Amygdala (tissue), 56 donors: ENCODE data around the gene DCDC1.
"Not testable (repeated sequence)": the region's sequence is repeated elsewhere in the genome, so short reads cannot be mapped to it uniquely, and the experiment has no call there.

ENCODE experiments used
- DNase-seq, 56 donors: peaks; one replicate each; lab custom pipeline; 2025; lab: John Stamatoyannopoulos, UW

Gene DCDC1

GRCh38 chr11:31337806-31338205 is 31.7 kb downstream of the DCDC1 start:
- DNase-seq: no peak

- no peak for DNase-seq
Observed at GRCh38 chr11:31328697-31329096, 40.8 kb downstream of the DCDC1 start.

GRCh38 chr11:31327417-31327816 is 42.1 kb downstream of the DCDC1 start:
- DNase-seq: no peak

- DNase-seq: no peak
Observed at GRCh38 chr11:31326470-31327148, 42.9 kb downstream of the DCDC1 start.

- DNase-seq: no peak
Observed at GRCh38 chr11:31325160-31325559, 44.4 kb downstream of the DCDC1 start.

GRCh38 chr11:31323145-31323544 is 46.4 kb downstream of the DCDC1 start:
- DNase-seq: no peak

- not testable (repeated sequence) for DNase-seq
Observed at GRCh38 chr11:31321494-31321893, 48.0 kb downstream of the DCDC1 start.

GRCh38 chr11:31303644-31304180 is 65.8 kb downstream of the DCDC1 start:
- no peak for DNase-seq

GRCh38 chr11:31301549-31302510 is 67.7 kb downstream of the DCDC1 start:
- no peak for DNase-seq

GRCh38 chr11:31295308-31295707 is 74.2 kb downstream of the DCDC1 start:
- no peak for DNase-seq

GRCh38 chr11:31273527-31273926 is 96.0 kb downstream of the DCDC1 start:
- DNase-seq: not testable (repeated sequence)

- no peak for DNase-seq
Observed at GRCh38 chr11:31267720-31268119, 101.8 kb downstream of the DCDC1 start.

- DNase-seq: no peak
Observed at GRCh38 chr11:31264834-31265233, 104.7 kb downstream of the DCDC1 start.

GRCh38 chr11:31262761-31263160 is 106.8 kb downstream of the DCDC1 start:
- DNase-seq: no peak

GRCh38 chr11:31259797-31260196 is 109.7 kb downstream of the DCDC1 start:
- DNase-seq: no peak

GRCh38 chr11:31254415-31254814 is 115.1 kb downstream of the DCDC1 start:
- no peak for DNase-seq

- DNase-seq: no peak
Observed at GRCh38 chr11:31248768-31249167, 120.8 kb downstream of the DCDC1 start.

- no peak for DNase-seq
Observed at GRCh38 chr11:31247321-31247720, 122.2 kb downstream of the DCDC1 start.

GRCh38 chr11:31246451-31247165 is 122.9 kb downstream of the DCDC1 start:
- DNase-seq: no peak

GRCh38 chr11:31243706-31244105 is 125.8 kb downstream of the DCDC1 start:
- DNase-seq: no peak
